Prostate gland (tissue), 2 donors: ENCODE measurements around the gene NUP210. TPM values are rescaled to one million over a fixed set of nuclear protein-coding genes. Genes with fewer than 3 reads are reported as not detected.

Experiments
- DNase-seq: peaks from one replicate; pipeline ENCODE4 v3.0.0-alpha.2; 2019; ENCODE audit warnings: low spot score
- H3K27ac ChIP-seq, 2 donors: fragments of 200-600 bp; sonication (generic); 2 replicates each; pipeline ENCODE4 v1.5.1; 2017 to 2019
- H3K27me3 ChIP-seq: fragments of 200-600 bp; sonication (generic); replicated peaks from 2 replicates; pipeline ENCODE4 v1.5.1; 2019; ENCODE audit not compliant: insufficient read depth
- H3K36me3 ChIP-seq, 2 donors: fragments of 200-600 bp; sonication (generic); 1 replicate in 1 of 2; 2 replicates in 1 of 2; pipeline versions ENCODE4 v1.5.1 to v1.8.1; 2017 to 2019
- H3K4me1 ChIP-seq: fragments of 200-600 bp; sonication (generic); replicated peaks from 2 replicates; pipeline ENCODE4 v1.5.1; 2019
- H3K4me3 ChIP-seq, 2 donors: fragments of 200-600 bp; sonication (generic); 2 replicates each; pipeline ENCODE4 v1.5.1; 2017 to 2019
- H3K9me3 ChIP-seq: fragments of 200-600 bp; sonication (generic); 2 replicates; pipeline ENCODE4 v1.5.1; 2017
- POLR2A ChIP-seq: fragments of 450-650 bp; IDR thresholded peaks from one replicate; pipeline ENCODE4 v1.6.1; 2016; ENCODE audit warnings: antibody characterized with exemption, mild to moderate bottlenecking
- POLR2AphosphoS5 ChIP-seq: sonication (generic); formaldehyde crosslinking; IDR thresholded peaks from one replicate; pipeline ENCODE4 v1.6.1; 2017; ENCODE audit warnings: antibody characterized with exemption
- WGBS: methylation state at CpG from one replicate; pipeline ENCODE4 v1.1.5; 2018; 5-methylcytosine and 5-hydroxymethylcytosine counted together
- intact Hi-C: fragments of 100-400 bp; cut with DNase I; formaldehyde crosslinking; loops from one replicate; pipeline ENCODE4 v1.14.2; 2022
- total RNA-seq, 2 donors: library from RNA; depleted of rRNA; stranded (reverse); fragments of >200 nt; gene quantifications; one replicate each; pipeline ENCODE4 v1.1.0, GENCODE V29; 2016
- TF ChIP-seq, protein P1 (sequence below), 4 experiments: fragments of 200-600 bp in 2 of 4; fragments of 450-650 bp in 2 of 4; sonication (generic) in 2 of 4; IDR thresholded peaks; 1 replicate in 3 of 4; 2 replicates in 1 of 4; pipeline ENCODE4 v1.5.1; 2016 to 2019; ENCODE audit warnings: antibody characterized with exemption in 4 of 4, mild to moderate bottlenecking in 2 of 4, moderate library complexity in 2 of 4

The NUP210 gene
- total RNA-seq, 2 donors from 2014 or later = 10.6 to 31.2 TPM

GRCh38 chr3:13281507-13282357, 138.4 kb downstream of the NUP210 start:
- no peaks in the 10 kb centered on the region for H3K36me3 ChIP-seq
- H3K9me3 ChIP-seq = no peaks in the 10 kb centered on the region
- TF ChIP-seq POLR2A = no peak
- no peak for TF ChIP-seq POLR2AphosphoS5
- TF ChIP-seq, protein P1, sequence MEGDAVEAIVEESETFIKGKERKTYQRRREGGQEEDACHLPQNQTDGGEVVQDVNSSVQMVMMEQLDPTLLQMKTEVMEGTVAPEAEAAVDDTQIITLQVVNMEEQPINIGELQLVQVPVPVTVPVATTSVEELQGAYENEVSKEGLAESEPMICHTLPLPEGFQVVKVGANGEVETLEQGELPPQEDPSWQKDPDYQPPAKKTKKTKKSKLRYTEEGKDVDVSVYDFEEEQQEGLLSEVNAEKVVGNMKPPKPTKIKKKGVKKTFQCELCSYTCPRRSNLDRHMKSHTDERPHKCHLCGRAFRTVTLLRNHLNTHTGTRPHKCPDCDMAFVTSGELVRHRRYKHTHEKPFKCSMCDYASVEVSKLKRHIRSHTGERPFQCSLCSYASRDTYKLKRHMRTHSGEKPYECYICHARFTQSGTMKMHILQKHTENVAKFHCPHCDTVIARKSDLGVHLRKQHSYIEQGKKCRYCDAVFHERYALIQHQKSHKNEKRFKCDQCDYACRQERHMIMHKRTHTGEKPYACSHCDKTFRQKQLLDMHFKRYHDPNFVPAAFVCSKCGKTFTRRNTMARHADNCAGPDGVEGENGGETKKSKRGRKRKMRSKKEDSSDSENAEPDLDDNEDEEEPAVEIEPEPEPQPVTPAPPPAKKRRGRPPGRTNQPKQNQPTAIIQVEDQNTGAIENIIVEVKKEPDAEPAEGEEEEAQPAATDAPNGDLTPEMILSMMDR (IDR thresholded peaks at IDR 0.05) = no peak
- H3K27me3 ChIP-seq = no peaks in the 10 kb centered on the region
- peaks cover 4% of the 10 kb centered on the region for H3K4me1 ChIP-seq
- peak overlapping the region; percentile 31 to 36 for H3K4me3 ChIP-seq
- peak overlapping the region; percentile 48 to 64 for H3K27ac ChIP-seq
- peak; percentile 35 for DNase-seq
- intact Hi-C loops = no loop called here
- WGBS = 19% methylated on average over 38 of the region's 47 CpGs

- intact Hi-C loops = no loop called here
- WGBS = 62% methylated on average over 19 of the region's 19 CpGs
- no peaks in the 10 kb centered on the region for H3K27me3 ChIP-seq
- H3K4me1 ChIP-seq = peaks cover 4% of the 10 kb centered on the region
- H3K9me3 ChIP-seq = no peaks in the 10 kb centered on the region
- DNase-seq = no peak
- H3K4me3 ChIP-seq = no peak overlapping the region
- no peak for TF ChIP-seq POLR2A
- TF ChIP-seq, protein P1 (IDR thresholded peaks at IDR 0.05) = no peak
- no peak for TF ChIP-seq POLR2AphosphoS5
- no peaks in the 10 kb centered on the region for H3K36me3 ChIP-seq
- H3K27ac ChIP-seq = peak overlapping the region; percentile 48 to 64
Observed at GRCh38 chr3:13280811-13281506, 139.2 kb downstream of the NUP210 start.

GRCh38 chr3:13280122-13280790, 139.9 kb downstream of the NUP210 start:
- Histone ChIP-seq H3K27me3 (no peaks in the 10 kb centered on the region), H3K27ac (no peak overlapping the region)

DNA sequence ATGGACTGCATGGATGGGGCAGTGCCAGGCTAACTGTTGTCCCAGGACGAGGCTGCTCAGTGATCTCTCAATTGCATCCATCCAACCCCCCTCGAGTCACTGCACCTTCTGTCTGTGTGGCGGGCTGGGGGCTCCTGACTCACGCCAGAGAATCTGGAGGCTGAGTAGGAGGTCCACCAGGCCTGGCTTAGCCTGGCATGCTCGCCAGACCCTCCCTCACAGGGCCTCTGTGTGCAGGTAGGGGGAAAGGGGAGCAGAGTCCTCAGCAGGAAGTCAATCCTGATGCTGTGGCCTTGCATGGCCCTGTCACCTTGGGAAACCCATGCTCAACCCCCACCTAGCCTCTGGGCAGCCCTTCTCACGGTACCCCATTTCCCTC, 140.6 kb downstream of the NUP210 start:
- Histone ChIP-seq H3K4me3 (no peak overlapping the region), H3K27ac (no peak overlapping the region), H3K27me3 (no peaks in the 10 kb centered on the region), H3K9me3 (no peaks in the 10 kb centered on the region), H3K36me3 (no peaks in the 10 kb centered on the region), H3K4me1 (peaks cover 4% of the 10 kb centered on the region)
- WGBS = 91% methylated on average over 6 of the region's 6 CpGs
- DNase-seq = no peak
- TF ChIP-seq POLR2A (no peak), POLR2AphosphoS5 (no peak)
- TF ChIP-seq, protein P1 (IDR thresholded peaks at IDR 0.05) = no peak
- intact Hi-C loops = loop anchor here (5.0 kb wide), 1 partner anchor 187 kb away; no protein-coding TSS in a partner anchor

More at GRCh38 chr3:13280122-13280790, 139.9 kb downstream of the NUP210 start:
- H3K36me3 ChIP-seq = no peaks in the 10 kb centered on the region
- no peak for DNase-seq
- intact Hi-C loops = no loop called here
- peaks cover 4% of the 10 kb centered on the region for H3K4me1 ChIP-seq
- H3K4me3 ChIP-seq = no peak overlapping the region
- H3K9me3 ChIP-seq = no peaks in the 10 kb centered on the region
- 94% methylated on average over 8 of the region's 8 CpGs for WGBS
- TF ChIP-seq, protein P1 (IDR thresholded peaks at IDR 0.05) = no peak
- no peak for TF ChIP-seq POLR2AphosphoS5
- no peak for TF ChIP-seq POLR2A
